GM23338 (cell line): ENCODE data around the gene INS.

Source experiments
- CREB1 ChIP-seq: fragments of 250-450 bp; sonication (Bioruptor Pico); IDR thresholded peaks from 2 replicates; pipeline ENCODE4 v1.5.0; 2020; ENCODE audit warnings: low read depth, mild to moderate bottlenecking, moderate library complexity
- CTCF ChIP-seq, 2 experiments: fragments of 200-600 bp in 1 of 2; sonication (generic) in 1 of 2; conservative IDR thresholded peaks; 2 replicates each; pipeline versions ENCODE4 v1.5.1 to v1.6.1; 2016 to 2017; ENCODE audit warnings: antibody characterized with exemption in 2 of 2, low read depth in 2 of 2, mild to moderate bottlenecking in 2 of 2, moderate library complexity in 1 of 2
- EZH2 ChIP-seq: fragments of 200-600 bp; sonication (generic); IDR thresholded peaks from one replicate; pipeline ENCODE4 v1.8.0; 2017; ENCODE audit warnings: antibody characterized with exemption, mild to moderate bottlenecking, low read depth; ENCODE audit not compliant: unreplicated experiment
- EZH2phosphoT487 ChIP-seq: fragments of 200-600 bp; sonication (generic); IDR thresholded peaks from one replicate; pipeline ENCODE4 v1.8.1; 2018; ENCODE audit warnings: antibody characterized with exemption; ENCODE audit not compliant: unreplicated experiment
- JUNB ChIP-seq: IDR thresholded peaks from one replicate; pipeline ENCODE4 v1.6.1; 2016; ENCODE audit warnings: antibody characterized with exemption; ENCODE audit not compliant: unreplicated experiment
- POLR2AphosphoS5 ChIP-seq: IDR thresholded peaks from 2 replicates; pipeline ENCODE4 v1.6.1; 2016; ENCODE audit warnings: antibody characterized with exemption, low read depth
- REST ChIP-seq: IDR thresholded peaks from one replicate; pipeline ENCODE4 v1.6.1; 2018; ENCODE audit warnings: antibody characterized with exemption; ENCODE audit not compliant: unreplicated experiment
- STAT1 ChIP-seq: IDR thresholded peaks from one replicate; pipeline ENCODE4 v1.6.1; 2016; ENCODE audit warnings: antibody characterized with exemption; ENCODE audit not compliant: unreplicated experiment

GRCh38 chr11:2188745-2189144 is 27.7 kb upstream of the INS start:
- TF ChIP-seq EZH2phosphoT487 (no peak), CTCF (conservative IDR thresholded peaks at IDR 0.05; ENCODE audit: low read depth in 2 of 2) (no peak), STAT1 (no peak), POLR2AphosphoS5 (no peak), EZH2 (no peak), REST (no peak), CREB1 (CRISPR knock-in tag) (no peak), JUNB (no peak)
